Superior temporal gyrus (tissue), 1 donor: Measurements from ENCODE around the gene DACT3.

Source experiments
- DNase-seq: peaks from one replicate; pipeline ENCODE4 v3.0.0-alpha.2; 2016; ENCODE audit errors: extremely low spot score

DACT3 gene, protein sequence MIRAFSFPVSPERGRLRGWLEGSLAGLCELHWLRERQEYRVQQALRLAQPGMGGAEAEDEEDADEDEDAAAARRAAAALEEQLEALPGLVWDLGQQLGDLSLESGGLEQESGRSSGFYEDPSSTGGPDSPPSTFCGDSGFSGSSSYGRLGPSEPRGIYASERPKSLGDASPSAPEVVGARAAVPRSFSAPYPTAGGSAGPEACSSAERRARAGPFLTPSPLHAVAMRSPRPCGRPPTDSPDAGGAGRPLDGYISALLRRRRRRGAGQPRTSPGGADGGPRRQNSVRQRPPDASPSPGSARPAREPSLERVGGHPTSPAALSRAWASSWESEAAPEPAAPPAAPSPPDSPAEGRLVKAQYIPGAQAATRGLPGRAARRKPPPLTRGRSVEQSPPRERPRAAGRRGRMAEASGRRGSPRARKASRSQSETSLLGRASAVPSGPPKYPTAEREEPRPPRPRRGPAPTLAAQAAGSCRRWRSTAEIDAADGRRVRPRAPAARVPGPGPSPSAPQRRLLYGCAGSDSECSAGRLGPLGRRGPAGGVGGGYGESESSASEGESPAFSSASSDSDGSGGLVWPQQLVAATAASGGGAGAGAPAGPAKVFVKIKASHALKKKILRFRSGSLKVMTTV

DNA sequence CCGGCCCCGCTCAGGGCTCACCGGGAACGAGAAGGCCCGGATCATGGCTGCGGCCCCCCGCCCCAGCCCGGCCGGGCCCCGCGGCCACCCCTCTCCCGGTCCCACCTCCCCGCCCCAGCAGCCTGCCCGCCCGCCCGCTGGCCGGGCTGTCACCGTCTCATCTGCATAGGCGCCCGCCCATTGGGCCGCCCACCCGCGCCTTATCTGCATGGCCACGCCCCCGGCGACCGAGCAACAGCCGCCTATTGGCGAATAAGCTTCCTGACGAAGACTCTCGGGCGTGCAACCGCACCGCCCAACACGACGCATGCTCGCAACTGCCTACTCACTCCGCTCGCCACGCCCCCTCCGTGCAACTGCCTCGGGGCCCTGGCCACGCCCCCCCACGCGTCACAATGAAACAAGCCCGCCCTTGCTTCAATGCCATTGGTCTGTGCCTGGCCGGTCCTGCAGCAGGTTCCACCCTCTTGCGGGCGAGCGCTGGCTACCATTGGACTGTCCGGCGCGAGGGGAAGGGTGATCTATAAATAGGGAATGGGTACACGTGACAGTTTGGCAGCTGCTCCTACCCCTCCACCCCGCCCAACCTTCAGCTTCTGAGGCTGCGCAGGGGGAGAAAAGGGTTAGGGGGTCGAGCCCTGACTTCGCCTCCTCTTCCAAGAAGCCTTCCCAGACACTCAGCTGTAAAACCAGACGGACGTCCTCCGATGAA is at the start of gene DACT3:
Gene DACT3 (minus strand): TSS at position 163 of the 712 bp plus-strand sequence. CDS start 118 bp downstream, at position 45.
- DNase-seq = peak; percentile 100

GRCh38 chr19:46710687-46711086 is 49.7 kb upstream of the DACT3 start:
- no peak for DNase-seq

- DNase-seq = peak; percentile 57
These were observed 43.5 kb upstream of the DACT3 start for GRCh38 chr19:46704379-46705076.

- no peak for DNase-seq
These were observed 39.7 kb upstream of the DACT3 start for GRCh38 chr19:46700704-46701103.

DNA sequence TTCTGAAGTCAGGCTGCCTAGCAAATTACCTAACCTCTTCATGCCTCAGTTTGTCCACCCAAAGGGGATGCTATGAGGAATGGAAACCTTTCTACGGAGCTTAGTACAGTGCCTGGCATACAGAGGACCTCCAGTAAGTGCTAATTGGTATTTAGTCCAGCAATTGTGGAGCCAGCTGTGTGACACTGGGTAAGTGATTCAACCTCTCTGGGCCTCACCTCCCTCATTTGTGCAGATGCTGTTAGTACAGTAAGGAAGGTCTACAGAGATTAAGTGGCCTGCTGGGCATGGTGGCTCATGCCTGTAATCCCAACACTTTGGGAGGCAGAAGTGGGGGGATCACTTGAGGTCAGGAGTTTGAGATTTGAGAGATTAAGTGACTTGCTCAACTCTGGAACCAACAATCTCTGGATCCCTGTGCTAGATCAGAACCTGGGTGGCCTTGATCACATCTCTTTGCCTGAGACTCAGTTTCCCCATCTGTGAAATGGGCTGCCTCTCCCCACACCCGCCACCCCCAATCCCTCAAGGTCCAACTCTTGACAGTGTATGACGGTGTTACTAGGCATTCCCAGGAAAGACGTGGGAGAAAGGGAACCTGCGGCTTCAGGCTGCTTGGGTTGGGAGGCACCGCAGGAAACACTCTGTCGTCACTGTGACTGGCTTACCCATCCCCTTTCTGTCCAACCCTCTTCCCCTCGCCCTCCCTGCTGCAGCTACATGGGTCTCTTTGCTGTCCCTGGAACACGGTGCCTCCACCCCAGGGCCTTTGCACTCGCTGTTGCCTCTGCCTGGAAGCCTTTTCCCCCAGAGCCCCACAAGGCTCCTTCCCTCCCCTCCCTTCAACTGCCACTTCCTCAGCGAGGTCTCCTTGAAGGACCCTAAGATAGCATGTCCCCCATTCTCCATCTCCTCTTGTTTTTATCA is 37.7 kb upstream of the DACT3 start:
- DNase-seq = no peak

GRCh38 chr19:46697204-46697960 is 36.4 kb upstream of the DACT3 start:
- no peak for DNase-seq

DNA sequence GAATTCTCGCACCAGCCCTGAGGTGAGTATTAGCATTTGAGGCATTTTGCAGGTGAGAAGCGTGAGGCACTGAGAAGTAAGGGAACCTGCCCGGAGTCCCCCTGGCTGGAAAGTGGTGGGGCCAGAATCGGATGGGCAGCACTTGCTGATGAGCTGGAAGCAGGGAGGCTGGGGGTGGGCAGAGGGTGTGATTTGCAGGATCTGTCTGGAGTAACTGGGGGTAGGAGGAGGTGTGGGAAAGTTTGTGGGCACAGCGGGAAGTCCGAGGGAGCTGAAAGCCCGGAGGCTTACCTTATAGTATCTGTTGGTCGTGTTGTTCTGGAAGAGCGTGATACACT is 35.9 kb upstream of the DACT3 start:
- DNase-seq = no peak

DNA sequence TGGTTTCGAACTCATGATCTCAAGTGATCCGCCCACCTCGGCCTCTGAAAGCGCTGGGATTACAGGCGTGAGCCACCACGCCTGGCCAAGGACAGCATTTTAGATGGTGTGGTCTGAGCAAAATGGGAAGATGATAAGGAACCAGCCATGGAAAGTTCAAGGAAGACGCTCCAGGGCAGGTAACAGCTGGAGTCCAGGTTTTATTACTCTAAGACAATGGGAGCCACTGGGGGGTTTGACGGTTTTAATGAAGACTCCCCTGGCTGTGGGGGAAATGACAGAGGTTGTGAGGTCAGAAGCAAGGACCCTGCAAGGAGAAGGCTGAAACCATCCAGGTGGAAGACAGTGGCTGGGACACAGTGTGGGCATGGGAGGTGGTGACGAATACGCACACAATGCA is 35.1 kb upstream of the DACT3 start:
- no peak for DNase-seq

- no peak for DNase-seq
These were observed 32.8 kb upstream of the DACT3 start for GRCh38 chr19:46693760-46694159.

DNA sequence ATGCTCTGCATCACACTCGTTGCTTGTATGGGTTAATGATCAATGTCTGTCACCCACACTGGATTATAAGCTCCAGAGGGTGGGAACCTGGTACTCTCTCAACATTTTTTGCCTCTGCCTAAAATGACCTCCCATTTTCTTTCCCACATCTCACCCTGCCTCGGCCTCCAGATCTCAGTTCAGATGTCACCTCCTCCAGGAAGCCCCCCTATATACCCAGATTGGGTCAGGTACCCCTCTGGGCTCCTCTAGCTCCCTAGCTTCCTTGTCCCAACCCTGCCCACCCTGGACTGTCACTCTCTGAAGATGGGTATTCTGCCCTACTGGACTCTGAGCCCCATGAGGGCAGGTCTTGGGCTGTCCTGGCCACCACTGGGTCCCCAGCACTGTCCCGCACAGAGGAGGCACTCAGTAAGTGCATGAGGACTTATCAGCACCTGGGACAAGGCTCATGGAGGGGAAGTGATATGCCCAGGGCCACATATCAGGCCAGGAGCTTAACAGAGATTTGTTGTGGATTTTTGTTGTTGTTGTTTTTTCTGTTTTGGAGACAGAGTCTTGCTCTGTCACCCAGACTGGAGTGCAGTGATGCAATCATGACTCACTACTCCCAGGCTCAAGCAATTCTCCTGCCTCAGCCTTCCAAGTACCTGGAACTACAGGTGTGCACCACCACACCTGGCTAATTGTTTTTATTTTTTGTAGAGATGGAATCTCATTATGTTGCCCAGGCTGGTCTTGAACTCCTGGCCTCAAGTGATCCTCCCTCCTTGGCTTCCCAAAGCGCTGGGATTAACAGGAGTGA is 32.1 kb upstream of the DACT3 start:
- DNase-seq = no peak

- DNase-seq = no peak
These were observed 31.0 kb upstream of the DACT3 start for GRCh38 chr19:46691948-46692347.

- DNase-seq = no peak
These were observed 30.1 kb upstream of the DACT3 start for GRCh38 chr19:46691104-46691503.

GRCh38 chr19:46689358-46689757 is 28.4 kb upstream of the DACT3 start:
- DNase-seq = no peak

DNA sequence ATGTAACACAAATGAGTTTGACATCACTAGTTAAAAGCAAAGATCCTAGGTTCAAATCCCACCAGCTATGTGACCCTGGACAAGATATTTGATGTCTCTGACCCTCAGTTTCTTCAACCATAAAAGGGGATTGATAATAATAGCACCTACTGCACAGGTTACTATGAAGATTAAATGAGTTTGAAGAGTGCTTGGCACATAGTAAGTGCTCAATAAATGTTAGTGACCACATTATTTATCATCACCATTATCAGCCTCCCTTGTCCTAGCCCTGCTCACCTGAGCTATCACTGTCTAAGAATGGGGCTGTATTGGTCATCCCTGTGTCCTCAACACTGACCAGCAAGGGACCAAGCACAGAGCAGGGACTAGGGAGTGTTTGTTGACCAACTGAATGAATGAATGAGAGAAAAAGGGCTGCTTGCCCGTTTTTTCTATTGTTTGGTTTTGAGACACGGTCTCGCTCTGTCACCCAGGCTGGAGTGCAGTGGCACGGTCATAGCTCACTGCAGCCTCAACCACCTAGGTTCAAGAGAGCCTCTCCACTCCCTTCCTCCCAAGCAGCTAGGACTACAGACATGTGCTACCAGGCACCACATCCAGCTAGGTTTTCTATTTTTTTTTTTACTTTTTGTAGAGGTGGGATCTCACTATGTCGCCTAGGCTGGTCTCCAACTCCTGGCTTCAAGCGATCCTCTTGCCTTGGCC is 26.6 kb upstream of the DACT3 start:
- no peak for DNase-seq

- DNase-seq = no peak
These were observed 24.2 kb upstream of the DACT3 start for GRCh38 chr19:46685189-46685588.

DNA sequence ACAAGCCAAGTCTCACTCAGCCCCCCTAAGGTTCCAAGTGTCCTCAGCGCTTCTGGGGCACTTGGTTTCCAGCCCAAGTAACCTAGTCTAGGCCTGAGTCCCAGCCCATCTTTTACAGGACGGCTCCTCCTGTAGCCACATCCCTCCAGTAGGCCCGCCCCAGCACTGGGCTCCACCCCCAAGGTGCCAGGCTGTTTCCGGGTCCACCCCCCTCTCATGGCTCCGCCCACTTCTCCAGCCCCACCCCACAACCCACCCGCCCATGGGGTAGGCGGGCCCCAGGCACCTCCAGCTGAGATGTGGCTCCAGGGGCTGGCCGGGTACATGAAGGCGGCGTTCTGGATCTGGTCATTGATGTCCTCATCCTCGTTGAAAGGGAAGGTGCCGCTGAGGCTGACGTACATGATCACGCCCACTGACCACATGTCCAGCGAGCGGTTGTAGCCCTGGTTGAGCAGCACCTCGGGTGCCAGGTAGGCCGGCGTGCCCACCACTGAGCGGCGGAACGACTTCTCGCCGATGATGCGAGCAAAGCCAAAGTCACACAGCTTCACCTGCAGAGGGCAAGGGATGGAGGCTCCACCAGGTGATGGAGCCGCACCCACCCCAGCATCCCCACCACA is 17.2 kb upstream of the DACT3 start:
- no peak for DNase-seq

- DNase-seq = no peak
These were observed 13.6 kb upstream of the DACT3 start for GRCh38 chr19:46674416-46675178.

- no peak for DNase-seq
These were observed 9.8 kb upstream of the DACT3 start for GRCh38 chr19:46670813-46671212.
